ENCODE data around the gene DTYMK.

DNA sequence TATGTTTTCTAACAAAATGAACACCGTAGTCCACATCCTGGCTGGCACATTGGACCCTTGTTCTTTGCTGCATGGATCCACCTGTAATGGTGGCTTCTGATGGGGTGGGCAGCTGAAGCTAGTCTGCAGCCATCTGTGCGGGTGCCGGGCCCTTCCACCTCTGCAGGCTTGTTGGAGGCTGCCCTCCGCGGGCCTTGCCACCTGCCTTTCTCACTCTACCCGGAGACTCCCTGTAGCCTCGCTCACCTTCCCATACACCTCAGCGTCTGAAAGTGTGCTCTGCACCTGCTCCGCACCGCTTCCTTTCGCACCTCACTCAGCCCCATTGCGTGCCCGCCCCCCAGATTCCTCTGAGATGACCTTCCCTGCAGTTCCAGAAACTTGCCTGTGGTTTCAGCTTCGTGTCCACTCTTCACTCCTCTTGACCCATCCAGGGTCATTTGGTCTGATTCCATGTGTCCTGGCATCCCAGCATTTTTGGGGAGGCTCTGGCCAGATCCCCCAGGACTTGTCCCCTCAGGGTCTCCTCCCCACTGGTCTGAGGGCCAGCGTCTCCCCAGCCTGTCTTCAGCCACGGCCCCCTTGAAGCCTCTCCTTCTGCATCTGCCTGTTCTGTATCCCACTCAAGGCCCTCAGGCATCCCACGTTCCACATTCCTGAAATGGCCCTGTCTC lies 31.0 kb downstream of the DTYMK start:
- TF ChIP-seq, protein P1, sequence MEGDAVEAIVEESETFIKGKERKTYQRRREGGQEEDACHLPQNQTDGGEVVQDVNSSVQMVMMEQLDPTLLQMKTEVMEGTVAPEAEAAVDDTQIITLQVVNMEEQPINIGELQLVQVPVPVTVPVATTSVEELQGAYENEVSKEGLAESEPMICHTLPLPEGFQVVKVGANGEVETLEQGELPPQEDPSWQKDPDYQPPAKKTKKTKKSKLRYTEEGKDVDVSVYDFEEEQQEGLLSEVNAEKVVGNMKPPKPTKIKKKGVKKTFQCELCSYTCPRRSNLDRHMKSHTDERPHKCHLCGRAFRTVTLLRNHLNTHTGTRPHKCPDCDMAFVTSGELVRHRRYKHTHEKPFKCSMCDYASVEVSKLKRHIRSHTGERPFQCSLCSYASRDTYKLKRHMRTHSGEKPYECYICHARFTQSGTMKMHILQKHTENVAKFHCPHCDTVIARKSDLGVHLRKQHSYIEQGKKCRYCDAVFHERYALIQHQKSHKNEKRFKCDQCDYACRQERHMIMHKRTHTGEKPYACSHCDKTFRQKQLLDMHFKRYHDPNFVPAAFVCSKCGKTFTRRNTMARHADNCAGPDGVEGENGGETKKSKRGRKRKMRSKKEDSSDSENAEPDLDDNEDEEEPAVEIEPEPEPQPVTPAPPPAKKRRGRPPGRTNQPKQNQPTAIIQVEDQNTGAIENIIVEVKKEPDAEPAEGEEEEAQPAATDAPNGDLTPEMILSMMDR (IDR thresholded peaks at IDR 0.05; ENCODE audit: low read depth, low read length), result no peak
- TF ChIP-seq, protein P2, sequence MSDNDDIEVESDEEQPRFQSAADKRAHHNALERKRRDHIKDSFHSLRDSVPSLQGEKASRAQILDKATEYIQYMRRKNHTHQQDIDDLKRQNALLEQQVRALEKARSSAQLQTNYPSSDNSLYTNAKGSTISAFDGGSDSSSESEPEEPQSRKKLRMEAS (IDR thresholded peaks at IDR 0.05; ENCODE audit: low read depth, low read length), result no peak
- no peak for TF ChIP-seq POLR2A (IDR thresholded peaks at IDR 0.05; ENCODE audit: extremely low read depth, insufficient read length)

All from NB4 (cell line).